ENCODE measurements around the gene RHCE.
"Not testable (repeated sequence)": the region's sequence is repeated elsewhere in the genome, so short reads cannot be mapped to it uniquely, and the experiment has no call there.

- not testable (repeated sequence) for TF ChIP-seq CTCF (conservative IDR thresholded peaks at IDR 0.05 in 1 of 2, IDR thresholded peaks at IDR 0.05 in 1 of 2; ENCODE audit: low read depth in 1 of 2, low read length in 2 of 2); EZH2 (IDR thresholded peaks at IDR 0.05; ENCODE audit: low read length, missing control alignments)
These were observed 24.0 kb upstream of the RHCE start for GRCh38 chr1:25444604-25445003.
